HepG2 (cell line): ENCODE measurements around the gene MAP3K2. TPM values are rescaled to one million over a fixed set of nuclear protein-coding genes. Genes with fewer than 3 reads are reported as not detected.

Experiments used
- ATAC-seq: fragments of 200-7000 bp; cut with Tn5 transposase; 3 replicates; pipeline ENCODE4 v1.9.1; 2020; ENCODE audit warnings: mild to moderate bottlenecking, moderate library complexity
- BruUV-seq: library from RNA; stranded (reverse); fragments of 400-500 nt; replicated peaks from 2 replicates; lab custom pipeline; 2021; lab: Mats Ljungman, UMichigan
- CTCF ChIA-PET: fragments of 300-600 bp; formaldehyde crosslinking; extraction: SDS; loops from one replicate; lab custom pipeline; 2021; ENCODE audit warnings: low total read pairs, inconsistent platforms, low intra/inter-chr PET ratio; lab: Yijun Ruan, JAX
- POLR2A ChIA-PET: fragments of 350-600 bp; sonication (Branson Sonifier 250); formaldehyde crosslinking; loops from one replicate; lab custom pipeline; 2020; ENCODE audit warnings: antibody characterized with exemption, inconsistent platforms; lab: Yijun Ruan, JAX
- DNase-seq: peaks from one replicate; pipeline ENCODE4 v3.0.0-alpha.2; 2015; ENCODE audit warnings: low spot score
- FAIRE-seq: peaks from 3 replicates; lab custom pipeline; 2011; peaks lifted over from hg19 to GRCh38; lab: Jason Lieb, UNC
- H2AFZ ChIP-seq: one replicate; pipeline ENCODE4 v1.6.1; 2011; ENCODE audit warnings: low read length, inconsistent platforms
- H3K27ac ChIP-seq: fragments of 300-600 bp; 3 replicates; pipeline ENCODE4 v1.8.0; 2011; ENCODE audit warnings: mixed run types, mild to moderate bottlenecking, mixed read lengths, low read length, inconsistent platforms; ENCODE audit not compliant: insufficient read depth; ENCODE audit errors: extremely low read length
- H3K27me3 ChIP-seq, 2 experiments: fragments of 200-600 bp in 1 of 2; 2 replicates in 1 of 2; 3 replicates in 1 of 2; pipeline versions ENCODE4 v1.6.0 to v1.8.0; 2011; ENCODE audit warnings: low read length in 2 of 2, mild to moderate bottlenecking in 2 of 2, moderate library complexity in 2 of 2, inconsistent platforms in 1 of 2; ENCODE audit not compliant: insufficient read depth in 2 of 2, control insufficient read depth in 1 of 2
- H3K36me3 ChIP-seq, 2 experiments: fragments of 200-600 bp in 1 of 2; replicated peaks in 1 of 2; 2 replicates in 1 of 2; 3 replicates in 1 of 2; pipeline versions ENCODE4 v1.5.1 to v1.8.0; 2011; ENCODE audit warnings: low read length in 2 of 2, inconsistent platforms in 1 of 2; ENCODE audit not compliant: insufficient read depth in 2 of 2, control insufficient read depth in 1 of 2
- H3K4me1 ChIP-seq: 2 replicates; pipeline ENCODE4 v1.5.1; 2012; ENCODE audit warnings: low read length, inconsistent platforms; ENCODE audit not compliant: insufficient read depth
- H3K4me2 ChIP-seq: 2 replicates; pipeline ENCODE4 v1.6.0; 2011; ENCODE audit warnings: low read depth, low read length, inconsistent platforms
- H3K4me3 ChIP-seq, 3 experiments: fragments of 200-600 bp in 1 of 3; sonication (generic), shearing (Covaris generic) in 1 of 3; replicated peaks in 1 of 3; 2 replicates each; pipeline ENCODE4 v1.5.1; 2011 to 2016; ENCODE audit warnings: low read length in 3 of 3, inconsistent platforms in 2 of 3, low read depth in 2 of 3, mild to moderate bottlenecking in 2 of 3, control low read depth in 1 of 3, mixed read lengths in 1 of 3; ENCODE audit not compliant: insufficient read depth in 1 of 3
- H3K79me2 ChIP-seq: one replicate; pipeline ENCODE4 v1.6.1; 2011; ENCODE audit warnings: low read length, inconsistent platforms; ENCODE audit not compliant: insufficient read depth
- H3K9ac ChIP-seq: 2 replicates; pipeline ENCODE4 v1.6.0; 2011; ENCODE audit warnings: mild to moderate bottlenecking, low read depth, low read length, inconsistent platforms; ENCODE audit not compliant: insufficient read depth
- H3K9me3 ChIP-seq: 2 replicates; pipeline ENCODE4 v1.5.1; 2012; ENCODE audit warnings: mild to moderate bottlenecking, low read length
- H4K20me1 ChIP-seq: 2 replicates; pipeline ENCODE4 v1.6.0; 2011; ENCODE audit warnings: inconsistent platforms, mild to moderate bottlenecking, low read length, moderate library complexity; ENCODE audit not compliant: insufficient read depth
- FOXK2 ChIP-seq: fragments of 450-650 bp; IDR thresholded peaks from 2 replicates; pipeline ENCODE4 v1.6.1; 2016
- MIER3 ChIP-seq: IDR thresholded peaks from 2 replicates; pipeline ENCODE4 v1.6.1; 2016; ENCODE audit warnings: missing compliant biosample characterization, borderline replicate concordance
- NFIC ChIP-seq: IDR thresholded peaks from 2 replicates; pipeline ENCODE4 v1.6.1; 2012; ENCODE audit warnings: mild to moderate bottlenecking, low read length, inconsistent platforms
- ZNF609 ChIP-seq: sonication (generic); formaldehyde crosslinking; IDR thresholded peaks from 2 replicates; pipeline ENCODE4 v1.4.0; 2020; ENCODE audit warnings: mild to moderate bottlenecking, missing genetic modification reagents, borderline replicate concordance
- ZNF678 ChIP-seq: sonication (generic); formaldehyde crosslinking; IDR thresholded peaks from 2 replicates; pipeline ENCODE4 v1.4.0; 2020; ENCODE audit warnings: mild to moderate bottlenecking, missing genetic modification reagents
- ZSCAN20 ChIP-seq: sonication (generic); formaldehyde crosslinking; IDR thresholded peaks from 2 replicates; pipeline ENCODE4 v1.4.0; 2020; ENCODE audit warnings: missing genetic modification reagents, mild to moderate bottlenecking, borderline replicate concordance
- WGBS: methylation state at CpG from one replicate; pipeline ENCODE4 v1.1.6; 2017; ENCODE audit warnings: low lambda C conversion rate; 5-methylcytosine and 5-hydroxymethylcytosine counted together
- in situ Hi-C: cut with HindIII; loops from 2 replicates; pipeline ENCODE4 v1.10.0; 2017; ENCODE audit warnings: low pct_unique_long_range_greater_than_20kb; ENCODE audit not compliant: extremely low pct_ligation_motif_present
- intact Hi-C: fragments of 100-400 bp; cut with micrococcal nuclease; formaldehyde crosslinking; loops from one replicate; pipeline ENCODE4 v1.10.0; 2022; ENCODE audit not compliant: unreplicated experiment
- polyA plus RNA-seq, 8 experiments: library from polyadenylated mRNA; depleted of rRNA in 3 of 8; stranded (reverse) in 7 of 8; unstranded in 1 of 8; fragments of >200 nt; fragmentation: Illumina TruSeq in 4 of 8; extraction: Trizol in 4 of 8; gene quantifications; 2 replicates each; pipeline versions ENCODE4 v1.2.1 to v1.2.3, GENCODE V29; 2011 to 2016; ENCODE audit warnings: low read depth in 4 of 8, missing spikeins in 1 of 8, mixed read lengths in 1 of 8; ENCODE audit not compliant: insufficient read depth in 1 of 8
- total RNA-seq, 5 experiments: library from RNA; depleted of rRNA; stranded (reverse); fragments of >200 nt; fragmentation: Illumina TruSeq; extraction: Trizol; gene quantifications; 2 replicates each; pipeline ENCODE4 v1.2.3, GENCODE V29; 2016; ENCODE audit warnings: low read depth in 1 of 5
- TF ChIP-seq, protein P1 (sequence below): sonication (generic); formaldehyde crosslinking; IDR thresholded peaks from 2 replicates; pipeline ENCODE4 v1.4.0; 2020; ENCODE audit warnings: missing genetic modification reagents, borderline replicate concordance
- TF ChIP-seq, protein P2 (sequence below): sonication (generic); formaldehyde crosslinking; IDR thresholded peaks from 2 replicates; pipeline ENCODE4 v1.9.0; 2021; ENCODE audit warnings: missing genetic modification reagents, borderline replicate concordance

MAP3K2 gene
- total and polyA plus RNA-seq, 2 of the 13 experiments (the other 11 are each of a cell fraction or from before 2014, with no cell fraction given), result 12.2 to 37.2 TPM

DNA sequence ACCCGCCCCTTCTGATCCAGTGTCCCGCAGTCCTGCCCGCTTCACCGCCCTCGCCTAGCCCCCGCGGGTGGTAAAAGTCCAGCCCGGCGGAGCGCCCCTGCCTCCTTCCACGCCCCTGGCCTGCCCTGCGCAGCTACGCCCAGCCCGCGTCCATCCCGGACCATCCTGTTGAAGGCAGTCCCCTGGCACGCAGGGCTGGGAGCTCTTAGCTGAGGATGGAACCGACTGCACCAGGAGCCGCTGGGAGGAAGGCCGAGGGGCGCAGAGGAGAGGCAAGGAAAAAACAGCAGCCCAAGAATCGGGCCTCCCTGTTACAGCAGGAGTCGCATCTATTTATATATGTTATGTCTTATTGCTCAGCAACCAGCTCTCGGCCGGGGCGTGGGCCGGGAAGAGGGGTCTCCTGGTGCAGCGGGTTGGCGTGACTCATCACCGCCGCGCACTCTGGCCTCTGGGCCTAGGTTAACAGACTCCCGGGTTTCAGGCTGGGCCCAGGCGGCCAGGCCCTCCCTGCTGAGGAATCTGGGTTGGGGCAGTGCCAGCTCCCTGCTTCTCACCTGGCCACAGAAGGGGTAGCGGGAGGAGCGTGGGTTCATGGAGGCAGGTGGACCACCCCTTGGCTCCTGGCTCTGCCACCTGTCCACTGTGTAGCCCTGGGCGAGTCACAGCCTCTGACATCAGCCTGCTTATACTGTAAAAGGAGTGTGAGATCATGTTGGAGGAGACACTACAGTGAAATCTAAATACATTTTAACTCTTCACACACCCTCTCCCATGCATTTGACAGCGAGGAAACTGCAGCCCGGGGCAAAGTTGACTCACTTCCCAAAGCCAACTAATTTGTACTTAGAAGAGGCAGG is 13.4 kb upstream of the MAP3K2 start (continued):
- TF ChIP-seq, protein P1, sequence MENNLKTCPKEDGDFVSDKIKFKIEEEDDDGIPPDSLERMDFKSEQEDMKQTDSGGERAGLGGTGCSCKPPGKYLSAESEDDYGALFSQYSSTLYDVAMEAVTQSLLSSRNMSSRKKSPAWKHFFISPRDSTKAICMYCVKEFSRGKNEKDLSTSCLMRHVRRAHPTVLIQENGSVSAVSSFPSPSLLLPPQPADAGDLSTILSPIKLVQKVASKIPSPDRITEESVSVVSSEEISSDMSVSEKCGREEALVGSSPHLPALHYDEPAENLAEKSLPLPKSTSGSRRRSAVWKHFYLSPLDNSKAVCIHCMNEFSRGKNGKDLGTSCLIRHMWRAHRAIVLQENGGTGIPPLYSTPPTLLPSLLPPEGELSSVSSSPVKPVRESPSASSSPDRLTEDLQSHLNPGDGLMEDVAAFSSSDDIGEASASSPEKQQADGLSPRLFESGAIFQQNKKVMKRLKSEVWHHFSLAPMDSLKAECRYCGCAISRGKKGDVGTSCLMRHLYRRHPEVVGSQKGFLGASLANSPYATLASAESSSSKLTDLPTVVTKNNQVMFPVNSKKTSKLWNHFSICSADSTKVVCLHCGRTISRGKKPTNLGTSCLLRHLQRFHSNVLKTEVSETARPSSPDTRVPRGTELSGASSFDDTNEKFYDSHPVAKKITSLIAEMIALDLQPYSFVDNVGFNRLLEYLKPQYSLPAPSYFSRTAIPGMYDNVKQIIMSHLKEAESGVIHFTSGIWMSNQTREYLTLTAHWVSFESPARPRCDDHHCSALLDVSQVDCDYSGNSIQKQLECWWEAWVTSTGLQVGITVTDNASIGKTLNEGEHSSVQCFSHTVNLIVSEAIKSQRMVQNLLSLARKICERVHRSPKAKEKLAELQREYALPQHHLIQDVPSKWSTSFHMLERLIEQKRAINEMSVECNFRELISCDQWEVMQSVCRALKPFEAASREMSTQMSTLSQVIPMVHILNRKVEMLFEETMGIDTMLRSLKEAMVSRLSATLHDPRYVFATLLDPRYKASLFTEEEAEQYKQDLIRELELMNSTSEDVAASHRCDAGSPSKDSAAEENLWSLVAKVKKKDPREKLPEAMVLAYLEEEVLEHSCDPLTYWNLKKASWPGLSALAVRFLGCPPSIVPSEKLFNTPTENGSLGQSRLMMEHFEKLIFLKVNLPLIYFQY, result peak; percentile 45; the same call in 1 of the 2 replicates

DNA sequence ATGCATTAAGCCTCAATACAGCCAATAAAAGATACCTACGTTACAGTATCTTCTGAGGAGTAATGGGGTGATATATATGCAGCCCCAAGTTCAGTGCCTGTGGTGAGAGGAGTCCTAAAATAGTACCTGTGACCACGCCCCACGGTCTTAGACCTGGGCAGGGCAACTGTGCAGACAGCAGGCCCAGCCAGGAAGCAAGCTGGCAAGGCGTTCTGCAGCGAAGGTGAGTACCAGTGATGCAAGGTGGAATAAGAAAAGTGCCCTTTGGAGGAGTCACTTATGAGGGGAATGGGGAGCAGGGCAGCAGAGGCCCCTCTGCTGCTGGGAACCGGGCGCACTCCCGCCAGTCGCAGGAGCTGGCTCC is 12.7 kb upstream of the MAP3K2 start:
- in situ Hi-C loops, result no loop called here
- Histone ChIP-seq H3K36me3 (no peaks in the 10 kb centered on the region), H3K4me1 (peaks cover 47% of the 10 kb centered on the region), H3K9ac (peak overlapping the region; percentile 45; the same call in 1 of the 2 replicates), H3K4me2 (no peak overlapping the region), H3K9me3 (no peaks in the 10 kb centered on the region), H4K20me1 (no peaks in the 10 kb centered on the region), H3K27ac (no peak overlapping the region), H3K4me3 (0 out of 6 replicates have a peak overlapping the region, but pooled peaks of 1 of the 3 experiments have one; percentile 45), H2AFZ (no peak overlapping the region), H3K27me3 (no peaks in the 10 kb centered on the region), H3K79me2 (no peaks in the 10 kb centered on the region)
- ChIA-PET CTCF (no interaction called here), POLR2A (interaction anchor here (0.9 to 2.3 kb wide), 3 partner anchors 12 to 29 kb away, joined by 3 to 8 read pairs (median 4); no protein-coding TSS in a partner anchor)
- no peak for FAIRE-seq
- no peak for ATAC-seq
- DNase-seq, result no peak
- intact Hi-C loops, result no loop called here
- 95% methylated on average over 9 of the region's 9 CpGs for WGBS
- BruUV-seq, result no TSS peak
- no peak for TF ChIP-seq NFIC
- TF ChIP-seq ZNF609 (CRISPR knock-in tag), result no peak
- TF ChIP-seq ZSCAN20 (CRISPR knock-in tag), result no peak
- TF ChIP-seq, protein P2, sequence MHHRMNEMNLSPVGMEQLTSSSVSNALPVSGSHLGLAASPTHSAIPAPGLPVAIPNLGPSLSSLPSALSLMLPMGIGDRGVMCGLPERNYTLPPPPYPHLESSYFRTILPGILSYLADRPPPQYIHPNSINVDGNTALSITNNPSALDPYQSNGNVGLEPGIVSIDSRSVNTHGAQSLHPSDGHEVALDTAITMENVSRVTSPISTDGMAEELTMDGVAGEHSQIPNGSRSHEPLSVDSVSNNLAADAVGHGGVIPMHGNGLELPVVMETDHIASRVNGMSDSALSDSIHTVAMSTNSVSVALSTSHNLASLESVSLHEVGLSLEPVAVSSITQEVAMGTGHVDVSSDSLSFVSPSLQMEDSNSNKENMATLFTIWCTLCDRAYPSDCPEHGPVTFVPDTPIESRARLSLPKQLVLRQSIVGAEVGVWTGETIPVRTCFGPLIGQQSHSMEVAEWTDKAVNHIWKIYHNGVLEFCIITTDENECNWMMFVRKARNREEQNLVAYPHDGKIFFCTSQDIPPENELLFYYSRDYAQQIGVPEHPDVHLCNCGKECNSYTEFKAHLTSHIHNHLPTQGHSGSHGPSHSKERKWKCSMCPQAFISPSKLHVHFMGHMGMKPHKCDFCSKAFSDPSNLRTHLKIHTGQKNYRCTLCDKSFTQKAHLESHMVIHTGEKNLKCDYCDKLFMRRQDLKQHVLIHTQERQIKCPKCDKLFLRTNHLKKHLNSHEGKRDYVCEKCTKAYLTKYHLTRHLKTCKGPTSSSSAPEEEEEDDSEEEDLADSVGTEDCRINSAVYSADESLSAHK (CRISPR knock-in tag), result no peak
- TF ChIP-seq MIER3 (CRISPR knock-in tag), result no peak
- no peak for TF ChIP-seq FOXK2
- TF ChIP-seq ZNF678 (CRISPR knock-in tag), result no peak
